Myocyte (in vitro differentiated cells): ENCODE results near the gene SLC1A4. TPM values are rescaled to one million over a fixed set of nuclear protein-coding genes. Genes with fewer than 3 reads are reported as not detected.
"Not testable (repeated sequence)": the region's sequence is repeated elsewhere in the genome, so short reads cannot be mapped to it uniquely, and the experiment has no call there.

ENCODE experiments used
- DNase-seq: peaks from one replicate; pipeline ENCODE4 v3.0.0-alpha.2; 2012; ENCODE audit warnings: low read depth
- polyA plus RNA-seq: library from polyadenylated mRNA; unstranded; fragments of >200 nt; gene quantifications from one replicate; pipeline ENCODE4 v1.2.1, GENCODE V29; 2012; ENCODE audit warnings: missing spikeins
- total RNA-seq: library from RNA; depleted of rRNA; stranded (reverse); fragments of >200 nt; gene quantifications from 2 replicates; pipeline ENCODE4 v1.2.3, GENCODE V29; 2014

The SLC1A4 gene
- 17.1 and 29.1 TPM in 2 replicates for total RNA-seq
- polyA plus RNA-seq: 26.0 TPM

- peak; percentile 92 for DNase-seq
Observed at GRCh38 chr2:64989126-64989981, at the start of gene SLC1A4. TSS of gene SLC1A4 (plus strand) at chr2:64989399. CDS start at chr2:64989644, 245 bp downstream.

DNA sequence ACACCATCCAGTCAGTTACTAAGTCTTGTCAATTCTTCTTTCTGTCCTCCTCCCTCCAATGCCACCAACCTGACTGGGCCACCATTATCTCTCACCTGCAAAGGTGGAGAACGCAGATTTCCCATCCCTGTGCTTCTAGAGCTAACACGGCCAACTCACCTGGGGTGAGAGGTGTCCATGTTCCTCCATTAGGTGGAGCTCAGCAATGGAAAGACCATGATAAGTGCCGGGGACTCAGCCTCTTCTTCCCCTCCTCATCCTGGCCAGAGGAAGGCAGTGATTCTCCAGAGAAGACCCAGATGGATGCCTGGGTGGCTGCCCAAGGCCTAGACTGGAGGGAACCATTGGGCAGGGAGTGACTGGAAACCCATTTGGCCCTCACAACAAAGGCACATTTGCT lies 48.1 kb upstream of the SLC1A4 start:
- DNase-seq: no peak

- no peak for DNase-seq
Observed at GRCh38 chr2:64941801-64942200, 47.4 kb upstream of the SLC1A4 start.

GRCh38 chr2:64942693-64943092 lies 46.5 kb upstream of the SLC1A4 start:
- peak; percentile 23 for DNase-seq

DNA sequence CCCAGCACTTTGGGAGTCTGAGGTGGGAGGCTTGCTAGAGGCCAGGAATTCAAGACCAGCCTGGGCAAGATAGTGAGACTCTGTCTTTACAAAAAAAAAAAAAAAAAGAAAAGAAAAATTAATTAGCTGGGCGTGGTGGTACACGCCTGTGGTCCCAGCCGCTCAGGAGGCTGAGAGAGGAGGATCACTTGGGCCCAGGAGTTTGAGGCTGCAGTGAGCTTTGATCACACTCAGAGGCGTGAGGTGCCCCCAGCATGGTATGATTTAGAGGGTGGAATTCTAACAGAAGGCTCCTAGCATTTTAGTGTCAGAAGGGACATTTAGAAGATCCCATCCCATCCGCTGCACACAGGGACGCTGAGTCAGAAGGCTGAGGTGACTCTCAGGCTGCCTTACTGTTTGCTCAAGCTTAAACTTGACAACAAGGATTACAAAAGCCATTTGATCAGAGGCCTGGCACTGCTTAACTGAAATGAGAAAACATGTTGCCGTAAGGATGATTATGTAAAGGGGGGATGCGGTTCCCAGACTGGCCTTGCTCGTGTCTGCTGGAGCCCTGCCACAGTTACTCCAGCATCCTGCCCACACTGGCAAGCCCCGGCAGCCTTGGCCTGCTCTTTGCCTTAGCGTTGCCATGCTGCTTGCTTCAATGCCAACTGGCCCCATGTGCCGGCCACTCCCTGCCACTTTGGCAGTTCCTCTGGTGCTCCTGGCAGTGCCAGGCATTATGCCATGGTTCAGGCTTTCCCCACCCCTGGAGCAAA lies 45.6 kb upstream of the SLC1A4 start:
- no peak for DNase-seq

DNA sequence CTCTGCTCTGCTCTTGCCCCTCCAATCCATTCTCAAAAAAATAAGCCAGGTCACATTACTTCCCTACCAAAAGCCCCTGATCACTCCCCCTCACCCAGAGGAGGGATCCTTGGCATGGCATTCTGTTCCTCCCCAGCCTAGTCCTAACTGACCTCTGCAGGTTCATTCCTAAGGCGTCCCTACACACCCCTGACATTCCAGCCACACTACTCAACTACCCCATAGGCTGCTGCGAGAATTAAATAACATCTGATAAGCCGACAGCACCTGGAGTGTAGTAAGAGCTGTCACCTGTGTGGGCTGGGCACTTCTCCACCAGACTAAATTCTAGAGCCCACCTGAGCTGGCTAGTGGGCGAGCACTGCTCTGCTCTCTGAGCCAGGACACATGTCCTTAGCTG lies 44.7 kb upstream of the SLC1A4 start:
- DNase-seq: no peak

DNA sequence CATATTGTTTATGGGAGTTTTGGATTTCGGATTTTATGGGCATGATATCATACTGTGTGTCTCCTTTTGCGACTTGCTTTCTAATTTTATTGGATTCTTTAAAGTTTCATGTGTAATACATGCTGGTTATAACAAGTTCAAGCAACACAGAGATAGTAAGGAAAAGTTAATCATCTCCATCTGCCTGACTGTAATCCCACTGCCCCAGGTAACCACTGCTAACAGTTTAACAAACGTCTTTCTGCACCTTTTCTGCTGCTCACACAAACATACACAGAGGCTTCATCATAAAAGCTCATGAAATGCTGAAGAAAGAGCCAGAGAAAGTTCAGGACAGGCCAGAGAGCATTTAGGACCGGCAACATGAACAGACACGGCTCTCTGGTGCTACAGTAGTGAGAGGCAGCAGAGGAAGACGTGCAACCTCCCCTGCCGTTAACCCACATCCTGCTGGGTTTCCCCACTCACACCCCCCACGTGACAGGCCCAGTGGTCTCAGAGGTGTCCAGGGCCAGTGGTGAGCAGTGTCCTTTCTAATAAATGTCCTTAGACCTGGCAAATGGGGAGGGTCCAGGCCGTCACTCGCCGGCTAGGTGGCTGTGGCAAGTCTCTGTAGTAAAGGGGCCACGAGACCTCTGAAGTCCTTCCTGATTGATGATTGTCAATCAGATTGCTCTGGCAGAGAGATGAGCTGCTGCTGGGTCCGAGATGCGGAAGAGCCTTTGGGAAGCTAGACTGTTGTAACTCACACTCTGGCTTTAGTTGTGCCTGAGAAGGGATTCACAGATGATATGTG lies 43.0 kb upstream of the SLC1A4 start:
- DNase-seq: no peak

GRCh38 chr2:64946769-64947247 lies 42.4 kb upstream of the SLC1A4 start:
- no peak for DNase-seq

GRCh38 chr2:64947885-64948284 lies 41.3 kb upstream of the SLC1A4 start:
- no peak for DNase-seq

- no peak for DNase-seq
Observed at GRCh38 chr2:64950226-64951160, 38.7 kb upstream of the SLC1A4 start.

DNA sequence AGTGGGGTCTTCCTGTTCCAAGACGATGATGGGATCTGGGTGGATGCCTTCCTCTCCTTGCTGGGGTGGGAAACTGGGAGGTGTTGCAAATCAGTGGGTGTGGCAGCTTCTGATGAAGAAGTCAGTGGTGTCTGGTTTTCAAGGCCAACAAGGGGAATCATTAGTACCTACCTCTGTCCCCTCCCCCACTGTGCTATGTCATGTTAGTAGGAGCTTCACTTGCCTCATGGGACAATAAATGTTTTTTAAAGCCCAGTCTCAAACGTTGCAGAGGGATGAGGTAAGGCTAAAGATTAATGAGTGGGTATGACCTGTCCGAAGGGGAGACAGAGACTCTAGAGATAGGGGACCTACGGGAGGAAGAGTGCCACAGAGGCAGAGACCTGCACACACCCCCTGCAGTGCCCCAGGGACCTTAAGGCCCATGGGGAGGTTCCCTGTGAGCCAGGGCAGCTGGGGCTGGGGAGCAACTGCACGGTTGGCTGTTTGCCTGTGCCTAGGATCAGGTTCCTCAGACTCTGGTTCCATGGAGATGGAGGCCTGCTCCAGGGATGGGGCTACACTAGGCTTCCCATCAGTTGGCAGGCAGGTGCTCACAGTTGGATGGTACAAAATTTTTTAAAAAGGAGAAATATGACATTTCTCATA lies 37.8 kb upstream of the SLC1A4 start:
- DNase-seq: peak; percentile 63

DNA sequence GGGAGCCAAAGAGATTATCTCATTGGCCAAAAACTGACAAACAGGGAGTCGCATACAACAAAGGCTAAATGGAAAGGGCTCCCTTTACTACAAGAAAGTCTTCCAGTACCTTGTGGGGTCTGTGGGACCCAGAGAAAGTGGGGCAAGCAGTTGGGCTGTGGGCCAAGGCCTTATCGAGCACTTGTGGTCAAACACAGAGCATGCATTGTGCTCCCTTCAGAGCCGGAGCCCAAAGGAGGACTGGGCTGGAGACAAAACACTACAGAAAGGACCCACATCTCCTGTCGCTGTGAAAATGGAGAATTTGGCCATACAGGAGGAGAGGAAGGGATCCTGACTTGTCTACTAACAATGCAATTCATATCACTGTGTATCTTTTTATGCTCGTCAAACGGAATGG lies 37.1 kb upstream of the SLC1A4 start:
- no peak for DNase-seq

GRCh38 chr2:64952511-64953482 lies 36.4 kb upstream of the SLC1A4 start:
- no peak for DNase-seq

- no peak for DNase-seq
Observed at GRCh38 chr2:64955467-64955866, 33.7 kb upstream of the SLC1A4 start.

- DNase-seq: no peak
Observed at GRCh38 chr2:64957109-64957903, 31.9 kb upstream of the SLC1A4 start.

GRCh38 chr2:64958556-64958955 lies 30.6 kb upstream of the SLC1A4 start:
- no peak for DNase-seq

DNA sequence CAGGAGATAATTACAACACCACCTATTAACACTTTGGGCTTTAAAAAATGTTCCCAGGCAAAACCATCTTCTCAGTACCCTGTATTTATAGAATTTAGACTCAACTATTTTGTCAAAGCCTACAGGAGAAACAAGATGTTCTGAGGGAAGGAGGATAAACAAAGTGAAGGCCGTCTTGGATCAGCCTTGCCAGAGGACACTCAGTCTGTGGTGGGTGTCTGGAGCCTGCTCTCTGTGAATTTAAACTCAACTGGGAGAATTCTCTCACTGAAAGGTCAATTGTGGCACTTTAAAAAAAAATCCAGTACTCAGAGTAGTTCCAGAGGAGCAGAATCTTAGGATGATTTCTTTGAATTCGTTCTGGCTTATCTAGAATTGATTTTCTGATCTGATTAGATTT lies 28.4 kb upstream of the SLC1A4 start:
- no peak for DNase-seq

DNA sequence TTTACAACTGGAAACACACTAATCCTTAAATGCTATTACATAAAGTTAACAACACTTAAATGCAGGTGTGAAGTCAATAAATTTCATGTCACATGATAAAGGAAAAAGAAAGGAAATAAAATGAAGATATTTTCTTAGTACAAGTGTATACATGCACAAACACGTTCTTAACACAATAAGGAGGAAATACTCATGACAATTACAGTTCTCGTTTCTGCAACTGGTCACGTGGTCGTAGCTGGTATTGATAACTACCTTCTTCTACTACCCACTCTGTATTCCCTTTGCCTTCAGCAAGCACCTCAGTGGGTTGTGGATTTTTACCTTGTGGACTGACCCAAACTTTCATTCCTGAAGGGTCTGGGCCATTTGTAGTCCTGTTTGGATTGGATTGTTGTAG lies 26.1 kb upstream of the SLC1A4 start:
- not testable (repeated sequence) for DNase-seq
